HFF-Myc (cell line): ENCODE results near the gene KCNMA1.
"Not testable (repeated sequence)": the region's sequence is repeated elsewhere in the genome, so short reads cannot be mapped to it uniquely, and the experiment has no call there.

Experiments
- DNase-seq: peaks from one replicate; pipeline ENCODE4 v3.0.0-alpha.2; 2011; ENCODE audit warnings: low read depth; ENCODE audit errors: extremely low read depth
- H3K4me3 ChIP-seq: replicated peaks from 2 replicates; pipeline ENCODE4 v1.5.1; 2011; ENCODE audit warnings: low read depth, mild to moderate bottlenecking, control low read depth, low read length
- TF ChIP-seq, protein P1 (sequence below): IDR thresholded peaks from 2 replicates; pipeline ENCODE4 v1.5.1; 2012; ENCODE audit warnings: mild to moderate bottlenecking, low read depth, low read length, control low read depth; ENCODE audit errors: missing control alignments

The KCNMA1 gene

GRCh38 chr10:77578583-77579227, 58.9 kb downstream of the KCNMA1 start:
- TF ChIP-seq, protein P1, sequence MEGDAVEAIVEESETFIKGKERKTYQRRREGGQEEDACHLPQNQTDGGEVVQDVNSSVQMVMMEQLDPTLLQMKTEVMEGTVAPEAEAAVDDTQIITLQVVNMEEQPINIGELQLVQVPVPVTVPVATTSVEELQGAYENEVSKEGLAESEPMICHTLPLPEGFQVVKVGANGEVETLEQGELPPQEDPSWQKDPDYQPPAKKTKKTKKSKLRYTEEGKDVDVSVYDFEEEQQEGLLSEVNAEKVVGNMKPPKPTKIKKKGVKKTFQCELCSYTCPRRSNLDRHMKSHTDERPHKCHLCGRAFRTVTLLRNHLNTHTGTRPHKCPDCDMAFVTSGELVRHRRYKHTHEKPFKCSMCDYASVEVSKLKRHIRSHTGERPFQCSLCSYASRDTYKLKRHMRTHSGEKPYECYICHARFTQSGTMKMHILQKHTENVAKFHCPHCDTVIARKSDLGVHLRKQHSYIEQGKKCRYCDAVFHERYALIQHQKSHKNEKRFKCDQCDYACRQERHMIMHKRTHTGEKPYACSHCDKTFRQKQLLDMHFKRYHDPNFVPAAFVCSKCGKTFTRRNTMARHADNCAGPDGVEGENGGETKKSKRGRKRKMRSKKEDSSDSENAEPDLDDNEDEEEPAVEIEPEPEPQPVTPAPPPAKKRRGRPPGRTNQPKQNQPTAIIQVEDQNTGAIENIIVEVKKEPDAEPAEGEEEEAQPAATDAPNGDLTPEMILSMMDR, result no peak
- no peak for DNase-seq
- no peak overlapping the region for H3K4me3 ChIP-seq

GRCh38 chr10:77577666-77578229, 59.9 kb downstream of the KCNMA1 start:
- no peak for DNase-seq

DNA sequence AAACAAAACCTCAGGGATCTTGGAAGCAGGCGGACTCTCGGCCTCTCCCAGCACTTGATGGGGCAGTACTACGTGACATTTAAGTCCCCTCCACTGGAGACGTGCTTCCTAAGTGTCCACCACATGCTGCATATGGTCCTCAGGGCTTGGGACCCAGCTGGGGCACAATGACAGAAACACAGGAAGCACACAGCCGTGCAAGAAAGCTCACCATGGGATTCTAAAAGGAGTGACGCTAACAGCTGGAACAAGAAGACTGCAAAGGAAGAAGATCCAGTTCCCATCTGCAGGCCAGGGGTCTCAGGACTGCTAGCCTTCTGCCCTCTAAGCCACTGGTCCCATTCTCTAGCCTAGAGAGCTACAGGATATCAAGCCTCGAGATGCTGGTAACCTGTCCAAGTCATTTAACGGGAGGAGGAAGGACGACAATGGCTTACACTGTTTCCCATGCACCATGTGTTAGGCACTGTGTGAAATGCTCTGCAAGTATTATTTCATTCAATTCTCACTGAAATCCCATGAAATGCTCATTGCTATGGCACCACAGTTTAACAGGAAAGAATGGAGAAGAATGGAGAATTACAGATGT, 61.1 kb downstream of the KCNMA1 start:
- no peak for DNase-seq
- H3K4me3 ChIP-seq, result no peak overlapping the region
- TF ChIP-seq, protein P1, result no peak

More at GRCh38 chr10:77577666-77578229, 59.9 kb downstream of the KCNMA1 start:
- TF ChIP-seq, protein P1, result no peak
- no peak overlapping the region for H3K4me3 ChIP-seq

GRCh38 chr10:77576007-77576367, 61.6 kb downstream of the KCNMA1 start:
- no peak overlapping the region for H3K4me3 ChIP-seq
- DNase-seq, result no peak
- TF ChIP-seq, protein P1, result no peak

GRCh38 chr10:77575271-77576006, 62.2 kb downstream of the KCNMA1 start:
- no peak overlapping the region for H3K4me3 ChIP-seq
- no peak for DNase-seq

GRCh38 chr10:77574438-77574837, 63.2 kb downstream of the KCNMA1 start:
- H3K4me3 ChIP-seq, result no peak overlapping the region
- TF ChIP-seq, protein P1, result no peak
- no peak for DNase-seq

More at GRCh38 chr10:77575271-77576006, 62.2 kb downstream of the KCNMA1 start:
- TF ChIP-seq, protein P1, result no peak

GRCh38 chr10:77572520-77572919, 65.1 kb downstream of the KCNMA1 start:
- H3K4me3 ChIP-seq, DNase-seq: not testable (repeated sequence)
